GM19395 (cell line): ENCODE data around the gene UBAP2.
"Not testable (repeated sequence)": the region's sequence is repeated elsewhere in the genome, so short reads cannot be mapped to it uniquely, and the experiment has no call there.

Experiments used
- ATAC-seq: cut with Tn5 transposase; IDR thresholded peaks from one replicate; pipeline ENCODE4 v1.9.1; 2021; ENCODE audit warnings: mild to moderate bottlenecking, moderate library complexity; ENCODE audit not compliant: unreplicated experiment

Gene UBAP2

GRCh38 chr9:34047864-34048726, 592 bp downstream of the UBAP2 start:
- peak; percentile 31 for ATAC-seq

GRCh38 chr9:34046784-34047379, 1.8 kb downstream of the UBAP2 start:
- ATAC-seq = no peak

GRCh38 chr9:34045903-34046302, 2.8 kb downstream of the UBAP2 start:
- no peak for ATAC-seq

- not testable (repeated sequence) for ATAC-seq
These were observed 6.6 kb downstream of the UBAP2 start for GRCh38 chr9:34042074-34042473.

GRCh38 chr9:34038851-34039250, 9.8 kb downstream of the UBAP2 start:
- ATAC-seq = not testable (repeated sequence)

- no peak for ATAC-seq
These were observed 11.1 kb downstream of the UBAP2 start for GRCh38 chr9:34037626-34038025.

- ATAC-seq = no peak
These were observed 12.1 kb downstream of the UBAP2 start for GRCh38 chr9:34036625-34037024.

GRCh38 chr9:34035656-34036055, 13.0 kb downstream of the UBAP2 start:
- ATAC-seq = no peak

- no peak for ATAC-seq
These were observed 14.0 kb downstream of the UBAP2 start for GRCh38 chr9:34034698-34035065.

- ATAC-seq = no peak
These were observed 16.1 kb downstream of the UBAP2 start for GRCh38 chr9:34032631-34033030.

- ATAC-seq = no peak
These were observed 20.7 kb downstream of the UBAP2 start for GRCh38 chr9:34027845-34028574.

- no peak for ATAC-seq
These were observed 22.9 kb downstream of the UBAP2 start for GRCh38 chr9:34025811-34026210.

GRCh38 chr9:34025062-34025461, 23.6 kb downstream of the UBAP2 start:
- ATAC-seq = no peak

GRCh38 chr9:34024476-34024875, 24.2 kb downstream of the UBAP2 start:
- not testable (repeated sequence) for ATAC-seq

GRCh38 chr9:34016149-34016548, 32.5 kb downstream of the UBAP2 start:
- no peak for ATAC-seq

- ATAC-seq = no peak
These were observed 37.7 kb downstream of the UBAP2 start for GRCh38 chr9:34010979-34011378.

- ATAC-seq = no peak
These were observed 46.7 kb downstream of the UBAP2 start for GRCh38 chr9:34001951-34002350.

- ATAC-seq = no peak
These were observed 47.4 kb downstream of the UBAP2 start for GRCh38 chr9:34001298-34001697.

GRCh38 chr9:33995449-33995848, 53.2 kb downstream of the UBAP2 start:
- no peak for ATAC-seq

- no peak for ATAC-seq
These were observed 55.6 kb downstream of the UBAP2 start for GRCh38 chr9:33993104-33993503.

GRCh38 chr9:33992632-33993031, 56.1 kb downstream of the UBAP2 start:
- no peak for ATAC-seq
